Liver (tissue), 9 donors: ENCODE measurements around the gene WNK2. TPM values are rescaled to one million over a fixed set of nuclear protein-coding genes. Genes with fewer than 3 reads are reported as not detected.

ENCODE experiments used
- DNase-seq: peaks from one replicate; pipeline ENCODE4 v3.0.0-alpha.2; 2017; ENCODE audit warnings: low spot score
- H3K27ac ChIP-seq, 2 donors: one replicate each; pipeline ENCODE4 v1.7.0; 2013; ENCODE audit warnings: inconsistent platforms in 2 of 2, low read length in 2 of 2, control low read depth in 1 of 2, low read depth in 1 of 2, mild to moderate bottlenecking in 1 of 2
- H3K27me3 ChIP-seq, 4 donors: one replicate each; pipeline versions ENCODE4 v1.6.1 to v1.7.0; 2013; ENCODE audit warnings: low read length in 3 of 4, inconsistent platforms in 1 of 4, mild to moderate bottlenecking in 1 of 4, moderate library complexity in 1 of 4; ENCODE audit not compliant: control insufficient read depth in 4 of 4, insufficient read depth in 4 of 4
- H3K36me3 ChIP-seq, 4 donors: one replicate each; pipeline versions ENCODE4 v1.6.1 to v1.7.0; 2013; ENCODE audit warnings: low read length in 3 of 4, mild to moderate bottlenecking in 3 of 4, low read depth in 1 of 4, moderate library complexity in 1 of 4; ENCODE audit not compliant: control insufficient read depth in 4 of 4, insufficient read depth in 3 of 4
- H3K4me1 ChIP-seq, 4 donors: one replicate each; pipeline versions ENCODE4 v1.6.1 to v1.7.0; 2013; ENCODE audit warnings: low read length in 3 of 4, mild to moderate bottlenecking in 3 of 4, moderate library complexity in 1 of 4; ENCODE audit not compliant: control insufficient read depth in 4 of 4, insufficient read depth in 4 of 4
- H3K4me3 ChIP-seq, 3 donors: one replicate each; pipeline versions ENCODE4 v1.6.1 to v1.7.0; 2013; ENCODE audit warnings: low read length in 3 of 3, control low read depth in 1 of 3, low read depth in 1 of 3, mild to moderate bottlenecking in 1 of 3
- H3K9ac ChIP-seq, 2 donors: one replicate each; pipeline ENCODE4 v1.7.0; 2013; ENCODE audit warnings: low read length in 2 of 2, mild to moderate bottlenecking in 2 of 2, moderate library complexity in 2 of 2, control low read depth in 1 of 2, low read depth in 1 of 2
- H3K9me3 ChIP-seq, 4 donors: one replicate each; pipeline versions ENCODE4 v1.6.1 to v1.7.0; 2013; ENCODE audit warnings: low read length in 3 of 4; ENCODE audit not compliant: control insufficient read depth in 4 of 4
- ATF3 ChIP-seq: IDR thresholded peaks from 2 replicates; pipeline ENCODE4 v1.6.1; 2016; ENCODE audit warnings: antibody characterized with exemption
- CTCF ChIP-seq: fragments of 150-350 bp; IDR thresholded peaks from 2 replicates; pipeline ENCODE4 v1.5.1; 2017; ENCODE audit warnings: improper control_type of control experiment, low read depth, low read length; ENCODE audit not compliant: missing input control
- EGR1 ChIP-seq, 2 donors: IDR thresholded peaks; 2 replicates each; pipeline ENCODE4 v1.6.1; 2016 to 2018; ENCODE audit warnings: antibody characterized with exemption in 2 of 2, low read depth in 2 of 2
- FOXA1 ChIP-seq: IDR thresholded peaks from 2 replicates; pipeline ENCODE4 v1.6.1; 2016; ENCODE audit warnings: antibody characterized with exemption
- FOXA2 ChIP-seq: IDR thresholded peaks from 2 replicates; pipeline ENCODE4 v1.6.1; 2016; ENCODE audit warnings: antibody characterized with exemption
- GABPA ChIP-seq, 2 donors: IDR thresholded peaks in 1 of 2; conservative IDR thresholded peaks in 1 of 2; 2 replicates each; pipeline ENCODE4 v1.6.1; 2016; ENCODE audit warnings: antibody characterized with exemption in 2 of 2, mild to moderate bottlenecking in 1 of 2, moderate library complexity in 1 of 2
- HNF4A ChIP-seq, 2 donors: conservative IDR thresholded peaks; 2 replicates each; pipeline ENCODE4 v1.6.1; 2016; ENCODE audit warnings: antibody characterized with exemption in 2 of 2, mild to moderate bottlenecking in 2 of 2
- HNF4G ChIP-seq: IDR thresholded peaks from 2 replicates; pipeline ENCODE4 v1.6.1; 2016; ENCODE audit warnings: antibody characterized with exemption
- JUND ChIP-seq, 2 donors: IDR thresholded peaks; 2 replicates each; pipeline ENCODE4 v1.6.1; 2016; ENCODE audit warnings: antibody characterized with exemption in 2 of 2
- MAX ChIP-seq: IDR thresholded peaks from 2 replicates; pipeline ENCODE4 v1.6.1; 2016; ENCODE audit warnings: antibody characterized with exemption
- NR2F2 ChIP-seq: IDR thresholded peaks from 2 replicates; pipeline ENCODE4 v1.6.1; 2016; ENCODE audit warnings: antibody characterized with exemption
- RAD21 ChIP-seq, 2 donors: IDR thresholded peaks; 2 replicates each; pipeline ENCODE4 v1.6.1; 2016; ENCODE audit warnings: antibody characterized with exemption in 2 of 2, mild to moderate bottlenecking in 2 of 2
- REST ChIP-seq: IDR thresholded peaks from 2 replicates; pipeline ENCODE4 v1.6.1; 2016; ENCODE audit warnings: antibody characterized with exemption, mild to moderate bottlenecking
- RXRA ChIP-seq, 2 donors: IDR thresholded peaks; 2 replicates each; pipeline ENCODE4 v1.6.1; 2017 to 2018; ENCODE audit warnings: antibody characterized with exemption in 2 of 2, mild to moderate bottlenecking in 1 of 2
- SP1 ChIP-seq: IDR thresholded peaks from 2 replicates; pipeline ENCODE4 v1.6.1; 2018; ENCODE audit warnings: antibody characterized with exemption, mild to moderate bottlenecking
- TAF1 ChIP-seq: conservative IDR thresholded peaks from 2 replicates; pipeline ENCODE4 v1.6.1; 2016; ENCODE audit warnings: antibody characterized with exemption, mild to moderate bottlenecking
- YY1 ChIP-seq: IDR thresholded peaks from 2 replicates; pipeline ENCODE4 v1.6.1; 2016; ENCODE audit warnings: antibody characterized with exemption, mild to moderate bottlenecking
- ZBTB33 ChIP-seq: IDR thresholded peaks from 2 replicates; pipeline ENCODE4 v1.6.1; 2016; ENCODE audit warnings: antibody characterized with exemption
- WGBS: extraction: QIAGEN DNeasy Blood & Tissue Kit; methylation state at CpG from one replicate; pipeline ENCODE4 v1.1.7; 2013; 5-methylcytosine and 5-hydroxymethylcytosine counted together
- polyA plus RNA-seq, 2 donors: library from polyadenylated mRNA; stranded (reverse) in 1 of 2; unstranded in 1 of 2; fragments of 200-250 nt in 1 of 2; fragments of >200 nt in 1 of 2; fragmentation: Nextera tagmentation in 1 of 2; extraction: Ambion mirVana in 1 of 2; gene quantifications; one replicate each; pipeline versions ENCODE4 v1.2.1 to v1.2.3, GENCODE V29; 2013 to 2015
- total RNA-seq, 2 donors: library from RNA; depleted of rRNA; stranded (reverse); fragments of >200 nt; gene quantifications; one replicate each; pipeline ENCODE4 v1.2.3, GENCODE V29; 2014
- donor health status: healthy.
- donor health status: healthy.
- donor health status: healthy.
- donor health status: healthy.
- donor health status: healthy.

Gene WNK2
- total and polyA plus RNA-seq, 4 donors: 0.65 to 4.4 (median 1.7) TPM

GRCh38 chr9:93306081-93306480, 122.1 kb downstream of the WNK2 start:
- Histone ChIP-seq H3K9ac (no peak overlapping the region), H3K4me1 (no peaks in the 10 kb centered on the region), H3K36me3 (no peaks in the 10 kb centered on the region), H3K4me3 (no peak overlapping the region), H3K9me3 (no peaks in the 10 kb centered on the region), H3K27ac (no peak overlapping the region), H3K27me3 (no peaks in the 10 kb centered on the region)
- 93% methylated on average over 9 of the region's 9 CpGs for WGBS
- no peak for DNase-seq
- no peak for TF ChIP-seq JUND (IDR thresholded peaks at IDR 0.05)
- no peak for TF ChIP-seq RXRA (IDR thresholded peaks at IDR 0.05)
- no peak for TF ChIP-seq SP1
- no peak for TF ChIP-seq FOXA1
- TF ChIP-seq CTCF: no peak
- TF ChIP-seq YY1: no peak
- TF ChIP-seq ATF3: no peak
- TF ChIP-seq NR2F2: no peak
- no peak for TF ChIP-seq MAX
- no peak for TF ChIP-seq ZBTB33
- TF ChIP-seq RAD21 (IDR thresholded peaks at IDR 0.05): no peak
- no peak for TF ChIP-seq FOXA2
- TF ChIP-seq TAF1: no peak
- TF ChIP-seq HNF4G: no peak
- no peak for TF ChIP-seq HNF4A (conservative IDR thresholded peaks at IDR 0.05)
- no peak for TF ChIP-seq REST
- TF ChIP-seq GABPA (IDR thresholded peaks at IDR 0.05 in 1 of 2, conservative IDR thresholded peaks at IDR 0.05 in 1 of 2): no peak
- no peak for TF ChIP-seq EGR1 (IDR thresholded peaks at IDR 0.05; ENCODE audit: low read depth in 2 of 2)
